ENCODE measurements around the gene RASL10A. TPM values are rescaled to one million over a fixed set of nuclear protein-coding genes. Genes with fewer than 3 reads are reported as not detected.
"Not testable (repeated sequence)": the region's sequence is repeated elsewhere in the genome, so short reads cannot be mapped to it uniquely, and the experiment has no call there.

RASL10A gene
- not detected for total RNA-seq

GRCh38 chr22:29315286-29316140 lies at the start of gene RASL10A:
TSS of gene RASL10A (minus strand) at chr22:29315697. CDS start at chr22:29315246, 451 bp downstream.
- Histone ChIP-seq H3K27me3 (peaks cover 4% of the 10 kb centered on the region), H3K36me3 (no peaks in the 10 kb centered on the region), H3K9me3 (no peaks in the 10 kb centered on the region), H3K4me1 (peaks cover 45% of the 10 kb centered on the region), H3K27ac (no peak within 1 kb of the TSS), H3K4me3 (peak within 1 kb of the TSS; percentile 27 to 49)
- intact Hi-C loops (cut with DNase I), result loop anchor here (10.0 kb wide), 1 partner anchor 69 kb away; the partner anchor contains the start of gene AP1B1
- DNase-seq (ENCODE audit: extremely low spot score in 2 of 2), result no peak
- no peak for TF ChIP-seq POLR2AphosphoS5 (IDR thresholded peaks at IDR 0.05; ENCODE audit: insufficient read depth in 1 of 2, low read depth in 1 of 2)
- TF ChIP-seq CTCF (IDR thresholded peaks at IDR 0.05), result no peak
- no peak for TF ChIP-seq POLR2A (IDR thresholded peaks at IDR 0.05)

GRCh38 chr22:29359469-29359868 lies 44.0 kb upstream of the RASL10A start:
- H3K36me3 ChIP-seq, result peaks cover 0 to 35% of the 10 kb centered on the region in 2 donors
- TF ChIP-seq CTCF (IDR thresholded peaks at IDR 0.05) (peak in 1 of 3 experiments; percentile 31), POLR2AphosphoS5 (IDR thresholded peaks at IDR 0.05; ENCODE audit: insufficient read depth in 1 of 2, low read depth in 1 of 2) (no peak), POLR2A (IDR thresholded peaks at IDR 0.05) (no peak)
- no peaks in the 10 kb centered on the region for H3K27me3 ChIP-seq
- no peaks in the 10 kb centered on the region for H3K4me1 ChIP-seq
- no peak for DNase-seq (ENCODE audit: extremely low spot score in 2 of 2)
- H3K9me3 ChIP-seq, result no peaks in the 10 kb centered on the region
- intact Hi-C loops (cut with DNase I), result loop anchor here (2.0 kb wide), 1 partner anchor 59 kb away; no protein-coding TSS in a partner anchor
- H3K4me3 ChIP-seq, result no peak overlapping the region
- no peak overlapping the region for H3K27ac ChIP-seq

DNA sequence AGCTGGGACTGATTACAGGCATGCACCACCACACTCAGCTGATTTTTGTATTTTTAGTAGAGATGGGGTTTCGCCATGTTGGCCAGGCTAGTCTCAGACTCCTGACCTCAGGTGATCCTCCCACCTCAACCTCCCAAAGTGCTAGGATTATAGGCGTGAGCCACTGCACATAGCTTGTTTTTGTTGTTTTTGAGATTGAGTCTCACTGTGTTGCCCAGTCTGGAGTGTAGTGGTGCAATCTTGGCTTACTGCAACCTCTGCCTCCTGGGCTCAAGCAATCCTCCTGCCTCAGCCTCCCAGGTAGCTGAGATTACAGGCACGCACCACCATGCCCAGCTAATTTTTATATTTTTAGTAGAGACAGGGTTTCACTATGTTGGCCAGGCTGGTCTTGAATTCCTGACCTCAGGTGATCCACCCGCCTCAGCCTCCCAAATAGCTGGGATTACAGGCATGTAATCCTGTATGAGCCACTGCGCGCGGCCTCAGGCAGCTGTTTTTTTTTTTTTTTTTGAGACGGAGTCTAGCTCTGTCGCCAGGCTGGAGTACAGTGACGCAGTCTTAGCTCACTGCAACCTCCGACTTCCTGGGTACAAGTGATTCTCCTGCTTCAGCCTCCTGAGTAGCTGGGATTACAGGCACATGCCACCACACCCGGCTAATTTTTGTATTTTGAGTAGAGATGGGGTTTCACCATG lies 41.8 kb upstream of the RASL10A start:
- H3K4me3 ChIP-seq; intact Hi-C loops (cut with DNase I); H3K27me3 ChIP-seq; H3K9me3 ChIP-seq; H3K27ac ChIP-seq; DNase-seq (ENCODE audit: extremely low spot score in 2 of 2); H3K4me1 ChIP-seq: not testable (repeated sequence)
- peaks cover 0 to 56% of the 10 kb centered on the region in 2 donors for H3K36me3 ChIP-seq

GRCh38 chr22:29353860-29354259 lies 38.4 kb upstream of the RASL10A start:
- H3K27me3 ChIP-seq, result no peaks in the 10 kb centered on the region
- intact Hi-C loops (cut with DNase I), result no loop called here
- no peak for DNase-seq (ENCODE audit: extremely low spot score in 2 of 2)
- H3K27ac ChIP-seq, result no peak overlapping the region
- no peak overlapping the region for H3K4me3 ChIP-seq
- no peak for TF ChIP-seq POLR2A (IDR thresholded peaks at IDR 0.05)
- TF ChIP-seq CTCF (IDR thresholded peaks at IDR 0.05), result no peak
- no peak for TF ChIP-seq POLR2AphosphoS5 (IDR thresholded peaks at IDR 0.05; ENCODE audit: insufficient read depth in 1 of 2, low read depth in 1 of 2)
- peaks cover 0 to 84% of the 10 kb centered on the region in 2 donors for H3K36me3 ChIP-seq
- no peaks in the 10 kb centered on the region for H3K4me1 ChIP-seq
- H3K9me3 ChIP-seq, result no peaks in the 10 kb centered on the region

DNA sequence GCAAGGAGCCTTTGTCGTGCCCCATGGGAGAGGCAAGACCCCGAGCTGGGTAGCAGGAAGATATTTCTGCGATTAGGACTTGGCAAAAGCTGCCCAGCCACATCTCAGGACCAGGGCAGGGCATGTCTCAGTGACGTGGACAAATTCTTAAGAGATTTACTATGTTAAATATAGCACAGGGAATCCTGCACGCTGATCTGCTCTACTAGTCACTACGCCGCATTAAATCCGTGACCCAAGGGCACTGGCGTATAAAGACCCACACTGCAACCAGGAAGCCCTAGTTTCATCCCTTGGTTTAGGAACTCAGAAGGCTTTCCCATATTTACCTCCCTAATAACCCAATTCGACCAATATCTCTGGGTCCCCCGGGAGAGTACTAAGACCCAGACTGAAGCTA lies 37.8 kb upstream of the RASL10A start:
- Histone ChIP-seq H3K27me3 (no peaks in the 10 kb centered on the region), H3K4me1 (no peaks in the 10 kb centered on the region), H3K36me3 (peaks cover 0 to 83% of the 10 kb centered on the region in 2 donors), H3K9me3 (no peaks in the 10 kb centered on the region), H3K27ac (no peak overlapping the region), H3K4me3 (no peak overlapping the region)
- no peak for DNase-seq (ENCODE audit: extremely low spot score in 2 of 2)
- TF ChIP-seq POLR2AphosphoS5 (IDR thresholded peaks at IDR 0.05; ENCODE audit: insufficient read depth in 1 of 2, low read depth in 1 of 2) (no peak), POLR2A (IDR thresholded peaks at IDR 0.05) (no peak), CTCF (IDR thresholded peaks at IDR 0.05) (no peak)
- intact Hi-C loops (cut with DNase I), result no loop called here
